GM12874 (cell line): ENCODE results near the gene TPRX1.

Experiments
- CTCF ChIP-seq: IDR thresholded peaks from 2 replicates; pipeline ENCODE4 v1.5.1; 2011; ENCODE audit warnings: low read depth, mild to moderate bottlenecking, control low read depth, low read length, moderate library complexity; ENCODE audit not compliant: insufficient read depth

TPRX1 gene

GRCh38 chr19:47758443-47758804 lies 45.9 kb downstream of the TPRX1 start:
- TF ChIP-seq CTCF = no peak

GRCh38 chr19:47757617-47758442 lies 46.5 kb downstream of the TPRX1 start:
- TF ChIP-seq CTCF = no peak

- TF ChIP-seq CTCF = no peak
Measured at GRCh38 chr19:47756953-47757608, 47.3 kb downstream of the TPRX1 start.

- TF ChIP-seq CTCF = no peak
Measured at GRCh38 chr19:47756627-47756929, 47.8 kb downstream of the TPRX1 start.

- no peak for TF ChIP-seq CTCF
Measured at GRCh38 chr19:47755762-47756626, 48.4 kb downstream of the TPRX1 start.

GRCh38 chr19:47755065-47755761 lies 49.1 kb downstream of the TPRX1 start:
- no peak for TF ChIP-seq CTCF
